Kidney (tissue), 14 donors: Measurements from ENCODE around the gene NDUFAF4. TPM values are rescaled to one million over a fixed set of nuclear protein-coding genes. Genes with fewer than 3 reads are reported as not detected.

Source experiments
- DNase-seq, 5 donors: peaks; one replicate each; pipeline ENCODE4 v3.0.0-alpha.2; 2013 to 2020
- FAIRE-seq: peaks from 2 replicates; lab custom pipeline; 2012; peaks lifted over from hg19 to GRCh38; lab: Jason Lieb, UNC
- H3K27ac ChIP-seq, 2 donors: one replicate each; pipeline ENCODE4 v1.7.0; 2013; ENCODE audit warnings: low read depth in 2 of 2, low read length in 2 of 2, inconsistent platforms in 1 of 2
- H3K27me3 ChIP-seq: one replicate; pipeline ENCODE4 v1.7.1; 2013; ENCODE audit warnings: low read length, inconsistent platforms; ENCODE audit not compliant: control insufficient read depth, insufficient read depth
- H3K36me3 ChIP-seq, 3 donors: one replicate each; pipeline versions ENCODE4 v1.7.0 to v1.7.1; 2013; ENCODE audit warnings: low read length in 3 of 3, control low read depth in 1 of 3, inconsistent platforms in 1 of 3; ENCODE audit not compliant: insufficient read depth in 3 of 3, control insufficient read depth in 2 of 3
- H3K4me1 ChIP-seq, 3 donors: one replicate each; pipeline versions ENCODE4 v1.7.0 to v1.7.1; 2013; ENCODE audit warnings: low read length in 3 of 3, inconsistent platforms in 1 of 3, low read depth in 1 of 3; ENCODE audit not compliant: control insufficient read depth in 2 of 3, insufficient read depth in 2 of 3
- H3K4me3 ChIP-seq, 3 donors: one replicate each; pipeline versions ENCODE4 v1.7.0 to v1.8.1; 2013; ENCODE audit warnings: low read length in 3 of 3, control low read depth in 1 of 3, inconsistent platforms in 1 of 3
- H3K9ac ChIP-seq, 3 donors: one replicate each; pipeline versions ENCODE4 v1.7.0 to v1.7.1; 2013; ENCODE audit warnings: low read length in 3 of 3, control low read depth in 1 of 3, inconsistent platforms in 1 of 3
- H3K9me3 ChIP-seq, 3 donors: one replicate each; pipeline versions ENCODE4 v1.7.0 to v1.7.1; 2013; ENCODE audit warnings: low read length in 3 of 3, control low read depth in 1 of 3, inconsistent platforms in 1 of 3; ENCODE audit not compliant: control insufficient read depth in 2 of 3, insufficient read depth in 1 of 3
- CTCF ChIP-seq: IDR thresholded peaks from 3 replicates; pipeline ENCODE4 v1.5.1; 2012; ENCODE audit warnings: mild to moderate bottlenecking, moderate library complexity, borderline replicate concordance; ENCODE audit not compliant: insufficient read depth; ENCODE audit errors: extremely low read depth
- intact Hi-C: fragments of 100-400 bp; cut with DNase I; formaldehyde crosslinking; loops from one replicate; pipeline ENCODE4 v1.11.1; 2022
- polyA plus RNA-seq: library from polyadenylated mRNA; stranded (reverse); fragments of 350-450 nt; fragmentation: Illumina TruSeq; extraction: RNeasy Lipid Tissue Mini Kit (QIAGEN cat#74804); gene quantifications from one replicate; pipeline ENCODE4 v1.2.3, GENCODE V29; 2014; ENCODE audit warnings: low read depth, low replicate concordance; ENCODE audit not compliant: insufficient read depth
- total RNA-seq: library from RNA; stranded (reverse); fragmentation: NEBNext Ultra II Directional; extraction: Animal tissue kit (Norgen Biotek cat#: 25700); gene quantifications from one replicate; pipeline ENCODE4 v1.2.1, GENCODE V29; 2021
- donor health status: control.
- donor health status: control.
- donor health status: control.
- donor health status: control.
- donor health status: control.
- donor health status: DM: yes; HTN: yes; CAD: no.
- donor health status: Normal renal cell carcinoma (clear cell type).

The NDUFAF4 gene
- total and polyA plus RNA-seq, 2 donors from 2014 or later, result 22.9 to 81.5 TPM

GRCh38 chr6:96864216-96865054 is 33.3 kb downstream of the NDUFAF4 start:
- no peaks in the 10 kb centered on the region for H3K36me3 ChIP-seq
- no peaks in the 10 kb centered on the region for H3K4me1 ChIP-seq
- intact Hi-C loops, result no loop called here
- no peak for TF ChIP-seq CTCF
- no peaks in the 10 kb centered on the region for H3K27me3 ChIP-seq
- FAIRE-seq, result no peak
- DNase-seq, result peak in 1 of 5 donors; percentile 28
- H3K9ac ChIP-seq, result no peak overlapping the region
- H3K27ac ChIP-seq, result no peak overlapping the region
- H3K9me3 ChIP-seq, result no peaks in the 10 kb centered on the region
- H3K4me3 ChIP-seq, result no peak overlapping the region

- H3K9me3 ChIP-seq, result no peaks in the 10 kb centered on the region
- H3K4me1 ChIP-seq, result no peaks in the 10 kb centered on the region
- no peaks in the 10 kb centered on the region for H3K36me3 ChIP-seq
- DNase-seq, result no peak
- no peak for FAIRE-seq
- H3K4me3 ChIP-seq, result no peak overlapping the region
- H3K27ac ChIP-seq, result no peak overlapping the region
- H3K27me3 ChIP-seq, result no peaks in the 10 kb centered on the region
- H3K9ac ChIP-seq, result no peak overlapping the region
- TF ChIP-seq CTCF, result no peak
- intact Hi-C loops, result no loop called here
Measured at GRCh38 chr6:96862560-96862959, 35.1 kb downstream of the NDUFAF4 start.

- DNase-seq (no peak), FAIRE-seq (no peak)
- Histone ChIP-seq H3K27ac (no peak overlapping the region), H3K27me3 (no peaks in the 10 kb centered on the region), H3K9ac (no peak overlapping the region), H3K36me3 (no peaks in the 10 kb centered on the region), H3K9me3 (no peaks in the 10 kb centered on the region), H3K4me1 (no peaks in the 10 kb centered on the region), H3K4me3 (no peak overlapping the region)
- TF ChIP-seq CTCF, result no peak
- intact Hi-C loops, result no loop called here
Measured at GRCh38 chr6:96861588-96861987, 36.1 kb downstream of the NDUFAF4 start.
